IMR-90 (cell line): ENCODE data around the gene LPIN1. TPM values are rescaled to one million over a fixed set of nuclear protein-coding genes. Genes with fewer than 3 reads are reported as not detected.
A peak's percentile ranks its signal among the peaks of the same experiment; 100 is the strongest.

Source experiments
- ATAC-seq: fragments of 200-7000 bp; cut with Tn5 transposase; 2 replicates; pipeline ENCODE4 v1.9.1; 2020; ENCODE audit warnings: low read depth, mild to moderate bottlenecking, moderate library complexity
- BruUV-seq: library from RNA; stranded (reverse); fragments of 400-500 nt; replicated peaks from 2 replicates; lab custom pipeline; 2021; lab: Mats Ljungman, UMichigan
- CTCF ChIA-PET: fragments of 300-600 bp; formaldehyde crosslinking; extraction: SDS; loops from one replicate; lab custom pipeline; 2021; ENCODE audit warnings: antibody characterized with exemption; lab: Yijun Ruan, JAX
- POLR2A ChIA-PET: fragments of 300-600 bp; sonication (Branson Sonifier 250); formaldehyde crosslinking; loops from one replicate; lab custom pipeline; 2022; ENCODE audit warnings: antibody characterized with exemption; ENCODE audit not compliant: unreplicated experiment; lab: Charles Lee
- DNase-seq: peaks from one replicate; pipeline ENCODE4 v3.0.0; 2013
- H2AFZ ChIP-seq: replicated peaks from 2 replicates; pipeline ENCODE3; 2013; ENCODE audit warnings: low read length, mild to moderate bottlenecking; ENCODE audit not compliant: poor library complexity
- H2AK5ac ChIP-seq: 2 replicates; pipeline ENCODE4 v1.6.1; 2013; ENCODE audit warnings: low read depth, low read length, inconsistent platforms
- H2AK9ac ChIP-seq: replicated peaks from 2 replicates; pipeline ENCODE3; 2013; ENCODE audit warnings: mild to moderate bottlenecking, low read depth, low read length, moderate library complexity; ENCODE audit not compliant: poor library complexity
- H2BK120ac ChIP-seq: 2 replicates; pipeline ENCODE4 v1.6.1; 2013; ENCODE audit warnings: low read depth, low read length, inconsistent platforms
- H2BK15ac ChIP-seq: 3 replicates; pipeline ENCODE4 v1.6.1; 2013; ENCODE audit warnings: low read depth, low read length, inconsistent platforms
- H2BK20ac ChIP-seq: 2 replicates; pipeline ENCODE4 v1.6.1; 2013; ENCODE audit warnings: low read depth, mild to moderate bottlenecking, inconsistent platforms, low read length, moderate library complexity
- H2BK5ac ChIP-seq: 2 replicates; pipeline ENCODE4 v1.6.1; 2013; ENCODE audit warnings: mild to moderate bottlenecking, low read depth, low read length, inconsistent platforms; ENCODE audit not compliant: poor library complexity, severe bottlenecking
- H3K14ac ChIP-seq: replicated peaks from 2 replicates; pipeline ENCODE4 v1.6.1; 2013; ENCODE audit warnings: low read depth, low read length, inconsistent platforms
- H3K18ac ChIP-seq: 2 replicates; pipeline ENCODE4 v1.6.1; 2013; ENCODE audit warnings: low read depth, low read length, control low read depth
- H3K23ac ChIP-seq: 2 replicates; pipeline ENCODE4 v1.6.1; 2013; ENCODE audit warnings: low read depth, low read length, inconsistent platforms
- H3K27ac ChIP-seq: 2 replicates; pipeline ENCODE4 v1.5.1; 2013; ENCODE audit warnings: mild to moderate bottlenecking, control low read depth, low read length; ENCODE audit not compliant: insufficient read depth
- H3K27me3 ChIP-seq: 2 replicates; pipeline ENCODE4 v1.6.1; 2013; ENCODE audit warnings: low read length; ENCODE audit not compliant: control insufficient read depth, insufficient read depth
- H3K36me3 ChIP-seq: 2 replicates; pipeline ENCODE4 v1.6.1; 2013; ENCODE audit warnings: low read length, mixed read lengths; ENCODE audit not compliant: control insufficient read depth, insufficient read depth
- H3K4ac ChIP-seq: 2 replicates; pipeline ENCODE4 v1.6.1; 2013; ENCODE audit warnings: low read depth, low read length, inconsistent platforms
- H3K4me1 ChIP-seq: 2 replicates; pipeline ENCODE4 v1.6.1; 2013; ENCODE audit warnings: low read length, mixed read lengths; ENCODE audit not compliant: control insufficient read depth, insufficient read depth
- H3K4me2 ChIP-seq: 2 replicates; pipeline ENCODE4 v1.6.1; 2013; ENCODE audit warnings: low read depth, mild to moderate bottlenecking, control low read depth, low read length, moderate library complexity
- H3K4me3 ChIP-seq: 2 replicates; pipeline ENCODE4 v1.5.1; 2013; ENCODE audit warnings: low read depth, mild to moderate bottlenecking, control low read depth, low read length, moderate library complexity; ENCODE audit not compliant: insufficient read depth
- H3K56ac ChIP-seq: 2 replicates; pipeline ENCODE4 v1.6.1; 2013; ENCODE audit warnings: low read length, inconsistent platforms; ENCODE audit not compliant: insufficient read depth; ENCODE audit errors: extremely low read depth
- H3K79me1 ChIP-seq, 2 experiments: 2 replicates each; pipeline ENCODE4 v1.6.1; 2013; ENCODE audit warnings: low read length in 2 of 2, inconsistent platforms in 1 of 2, low read depth in 1 of 2
- H3K9ac ChIP-seq: 2 replicates; pipeline ENCODE4 v1.6.1; 2013; ENCODE audit warnings: low read depth, low read length, control low read depth
- H3K9me1 ChIP-seq: 2 replicates; pipeline ENCODE4 v1.6.1; 2013; ENCODE audit warnings: low read length, inconsistent platforms; ENCODE audit not compliant: insufficient read depth
- H3K9me3 ChIP-seq: 2 replicates; pipeline ENCODE4 v1.6.1; 2013; ENCODE audit warnings: low read length; ENCODE audit not compliant: control insufficient read depth, insufficient read depth
- H4K20me1 ChIP-seq: 2 replicates; pipeline ENCODE4 v1.6.1; 2013; ENCODE audit warnings: low read length, inconsistent platforms; ENCODE audit not compliant: insufficient read depth
- H4K5ac ChIP-seq: 2 replicates; pipeline ENCODE4 v1.6.1; 2013; ENCODE audit warnings: mild to moderate bottlenecking, low read depth, low read length, control low read depth
- H4K8ac ChIP-seq, 2 experiments: 2 replicates each; pipeline ENCODE4 v1.6.1; 2013; ENCODE audit warnings: low read depth in 2 of 2, low read length in 2 of 2, control low read depth in 1 of 2, inconsistent platforms in 1 of 2
- H4K91ac ChIP-seq: 2 replicates; pipeline ENCODE4 v1.6.1; 2013; ENCODE audit warnings: low read depth, low read length, inconsistent platforms; ENCODE audit not compliant: insufficient read depth
- BHLHE40 ChIP-seq: fragments of 150-350 bp; IDR thresholded peaks from 2 replicates; pipeline ENCODE4 v1.6.1; 2016; ENCODE audit warnings: mild to moderate bottlenecking, low read depth, low read length
- CEBPB ChIP-seq: IDR thresholded peaks from 2 replicates; pipeline ENCODE4 v1.6.1; 2012; ENCODE audit warnings: low read depth, low read length, improper control_type of control experiment
- CTCF ChIP-seq: conservative IDR thresholded peaks from 2 replicates; pipeline ENCODE4 v1.5.1; 2012; ENCODE audit warnings: mild to moderate bottlenecking, low read depth, low read length, improper control_type of control experiment
- FOS ChIP-seq: fragments of 150-350 bp; IDR thresholded peaks from 2 replicates; pipeline ENCODE4 v1.6.1; 2016; ENCODE audit warnings: low read depth, low read length
- MAFK ChIP-seq: IDR thresholded peaks from 2 replicates; pipeline ENCODE4 v1.6.1; 2012; ENCODE audit warnings: low read depth, low read length, improper control_type of control experiment
- MAZ ChIP-seq: IDR thresholded peaks from 2 replicates; pipeline ENCODE4 v1.6.1; 2012; ENCODE audit warnings: low read depth, mild to moderate bottlenecking, low read length, improper control_type of control experiment, moderate library complexity, borderline replicate concordance
- MXI1 ChIP-seq: IDR thresholded peaks from 2 replicates; pipeline ENCODE4 v1.6.1; 2012; ENCODE audit warnings: low read depth, mild to moderate bottlenecking, low read length, moderate library complexity, borderline replicate concordance
- NFE2L2 ChIP-seq: fragments of 150-350 bp; IDR thresholded peaks from 2 replicates; pipeline ENCODE4 v1.6.1; 2016; ENCODE audit warnings: low read depth, mild to moderate bottlenecking, low read length
- POLR2A ChIP-seq: IDR thresholded peaks from 2 replicates; pipeline ENCODE4 v1.6.1; 2012; ENCODE audit warnings: mild to moderate bottlenecking, low read depth, low read length
- RAD21 ChIP-seq: IDR thresholded peaks from 2 replicates; pipeline ENCODE4 v1.6.1; 2012; ENCODE audit warnings: low read length, improper control_type of control experiment
- RCOR1 ChIP-seq: IDR thresholded peaks from 2 replicates; pipeline ENCODE4 v1.6.1; 2012; ENCODE audit warnings: mild to moderate bottlenecking, low read length, improper control_type of control experiment; ENCODE audit not compliant: insufficient replicate concordance
- RFX5 ChIP-seq: IDR thresholded peaks from 2 replicates; pipeline ENCODE4 v1.8.0; 2012; ENCODE audit warnings: low read depth, mild to moderate bottlenecking, low read length, moderate library complexity
- SMC3 ChIP-seq: fragments of 150-350 bp; IDR thresholded peaks from 2 replicates; pipeline ENCODE4 v1.6.1; 2016; ENCODE audit warnings: low read depth, mild to moderate bottlenecking, antibody characterized with exemption, low read length, moderate library complexity
- USF2 ChIP-seq: fragments of 150-350 bp; IDR thresholded peaks from 2 replicates; pipeline ENCODE4 v1.6.1; 2017; ENCODE audit warnings: mild to moderate bottlenecking, antibody characterized with exemption, low read length, low read depth
- WGBS, 2 experiments: methylation state at CpG; one replicate each; pipeline versions ENCODE4 v1.1.5 to v1.1.7; 2013; ENCODE audit warnings: missing lambda C conversion rate in 2 of 2; ENCODE audit not compliant: insufficient read length in 1 of 2; ENCODE audit errors: extremely low coverage in 2 of 2; 5-methylcytosine and 5-hydroxymethylcytosine counted together
- dilution Hi-C: fragments of 300-500 bp; cut with HindIII; formaldehyde crosslinking; loops from one replicate; pipeline ENCODE4 v1.14.3; 2018; ENCODE audit warnings: low sequenced_read_pairs; ENCODE audit not compliant: unreplicated experiment
- in situ Hi-C: fragments of 300-500 bp; cut with MboI; formaldehyde crosslinking; loops from 3 replicates; pipeline ENCODE4 v1.14.3; 2019; ENCODE audit warnings: low sequenced_read_pairs, inconsistent platforms, mixed read lengths
- intact Hi-C: fragments of 100-400 bp; cut with micrococcal nuclease; formaldehyde crosslinking; loops from 2 replicates; pipeline ENCODE4 v1.10.0; 2022
- polyA plus RNA-seq, 3 experiments: library from polyadenylated mRNA; depleted of rRNA; stranded (reverse); fragments of >200 nt; gene quantifications; 2 replicates each; pipeline ENCODE4 v1.2.3, GENCODE V29; 2012; ENCODE audit warnings: low replicate concordance in 1 of 3
- total RNA-seq: library from RNA; depleted of rRNA; stranded (reverse); fragments of >200 nt; gene quantifications from 2 replicates; pipeline ENCODE4 v1.2.3, GENCODE V29; 2012

LPIN1 gene
- total and polyA plus RNA-seq, 2 of the 4 experiments (the other 2 are of a cell fraction): 21.3 to 25.1 TPM

GRCh38 chr2:11778923-11779757, 32.7 kb downstream of the LPIN1 start:
- ATAC-seq (peak; percentile 92), DNase-seq (peak; percentile 48)
- peak overlapping the region; percentile 70 for H2AFZ ChIP-seq
- TF ChIP-seq MAFK: no peak
- peak; percentile 96 for TF ChIP-seq SMC3
- TF ChIP-seq CTCF: peak; percentile 97
- no peak for TF ChIP-seq BHLHE40
- no peak for TF ChIP-seq CEBPB
- TF ChIP-seq FOS: no peak
- TF ChIP-seq MXI1: peak; percentile 98
- TF ChIP-seq NFE2L2: no peak
- peak; percentile 95 for TF ChIP-seq RAD21
- TF ChIP-seq RCOR1: no peak
- TF ChIP-seq POLR2A: no peak
- TF ChIP-seq USF2: peak; percentile 84
- TF ChIP-seq MAZ: peak; percentile 72
- TF ChIP-seq RFX5: no peak

More at GRCh38 chr2:11778923-11779757, 32.7 kb downstream of the LPIN1 start:
- H4K20me1 ChIP-seq: no peaks in the 10 kb centered on the region
- H3K56ac ChIP-seq: no peak overlapping the region
- no peak overlapping the region for H3K4me3 ChIP-seq
- no peak overlapping the region for H3K9ac ChIP-seq
- peak overlapping the region; percentile 52 for H2AK5ac ChIP-seq
- peaks cover 4% of the 10 kb centered on the region for H3K9me1 ChIP-seq
- no peak overlapping the region for H2BK5ac ChIP-seq
- no peak overlapping the region for H2BK120ac ChIP-seq
- no peak overlapping the region for H3K14ac ChIP-seq
- peak overlapping the region; percentile 8 to 34; a peak in 2 of 4 replicates for H4K8ac ChIP-seq
- peak overlapping the region; percentile 43 for H3K4me2 ChIP-seq
- peaks cover 29% of the 10 kb centered on the region for H3K36me3 ChIP-seq
- peaks cover 0 to 9% of the 10 kb centered on the region in 2 experiments; a peak in 1 of 4 replicates for H3K79me1 ChIP-seq
- no peak overlapping the region for H4K5ac ChIP-seq
- POLR2A ChIA-PET: no interaction called here
- 0% methylated on average over 1 of the region's 23 CpGs; no CpG with 5 or more reads in 1 of the 2 experiments for WGBS, 2 experiments
- in situ Hi-C loops: loop anchor here (10.0 kb wide), 1 partner anchor 304 kb away; no protein-coding TSS in a partner anchor
- intact Hi-C loops: loop anchor here (1.0 to 5.0 kb wide), 6 partner anchors 41 to 647 kb away; a partner anchor contains a TSS
- no peak overlapping the region for H4K91ac ChIP-seq
- CTCF ChIA-PET: interaction anchor here (0.6 to 1.6 kb wide), 17 partner anchors 8 to 111 kb away, joined by 3 to 7 read pairs (median 3); partner anchors contain the start of gene LPIN1
- H3K18ac ChIP-seq: no peak overlapping the region
- H3K27me3 ChIP-seq: no peaks in the 10 kb centered on the region
- H3K9me3 ChIP-seq: no peaks in the 10 kb centered on the region
- no peak overlapping the region for H2BK15ac ChIP-seq
- H2BK20ac ChIP-seq: no peak overlapping the region
- BruUV-seq: no TSS peak
- no peak overlapping the region for H3K27ac ChIP-seq
- no peak overlapping the region for H3K23ac ChIP-seq
- no peak overlapping the region for H2AK9ac ChIP-seq
- dilution Hi-C loops: no loop called here
- H3K4ac ChIP-seq: no peak overlapping the region
- peaks cover 5% of the 10 kb centered on the region for H3K4me1 ChIP-seq
